ENCODE measurements around the gene XAGE5.

- TF ChIP-seq EP300 (IDR thresholded peaks at IDR 0.05) (no peak), POLR2A (IDR thresholded peaks at IDR 0.05) (no peak), CTCF (IDR thresholded peaks at IDR 0.05) (no peak)
Observed at GRCh38 chrX:52830551-52830950, 19.5 kb downstream of the XAGE5 start.

Measured in ovary (tissue), 3 donors.